CD14-positive monocyte (primary cell): ENCODE measurements around the gene RAB31. TPM values are rescaled to one million over a fixed set of nuclear protein-coding genes. Genes with fewer than 3 reads are reported as not detected.

ENCODE experiments used
- DNase-seq, 3 donors: peaks; one replicate each; pipeline ENCODE4 v3.0.0-alpha.2; 2011 to 2022
- H2AFZ ChIP-seq: 2 replicates; pipeline ENCODE4 v1.6.0; 2012; ENCODE audit warnings: mild to moderate bottlenecking, low read depth, low read length, inconsistent platforms; ENCODE audit not compliant: insufficient read depth, poor library complexity, severe bottlenecking
- H3K27ac ChIP-seq, 2 donors: 1 replicate in 1 of 2; 2 replicates in 1 of 2; pipeline ENCODE4 v1.5.1; 2012 to 2013; ENCODE audit warnings: low read length in 2 of 2, control low read depth in 1 of 2, inconsistent platforms in 1 of 2, low read depth in 1 of 2, mild to moderate bottlenecking in 1 of 2
- H3K27me3 ChIP-seq, 2 donors: one replicate each; pipeline versions ENCODE4 v1.6.0 to v1.6.1; 2011 to 2013; ENCODE audit warnings: low read length in 2 of 2; ENCODE audit not compliant: control insufficient read depth in 2 of 2, insufficient read depth in 2 of 2
- H3K36me3 ChIP-seq, 2 donors: replicated peaks in 1 of 2; 1 replicate in 1 of 2; 2 replicates in 1 of 2; pipeline versions ENCODE4 v1.5.1 to v1.6.1; 2012 to 2013; ENCODE audit warnings: low read length in 2 of 2, control low read depth in 1 of 2, inconsistent platforms in 1 of 2, mild to moderate bottlenecking in 1 of 2; ENCODE audit not compliant: insufficient read depth in 2 of 2, control insufficient read depth in 1 of 2
- H3K4me1 ChIP-seq, 2 donors: 1 replicate in 1 of 2; 2 replicates in 1 of 2; pipeline versions ENCODE4 v1.5.1 to v1.6.1; 2012 to 2013; ENCODE audit warnings: low read length in 2 of 2, control low read depth in 1 of 2, inconsistent platforms in 1 of 2, mild to moderate bottlenecking in 1 of 2, moderate library complexity in 1 of 2; ENCODE audit not compliant: insufficient read depth in 2 of 2, control insufficient read depth in 1 of 2
- H3K4me2 ChIP-seq: replicated peaks from 2 replicates; pipeline ENCODE3; 2012; ENCODE audit warnings: low read length, moderate library complexity, mild to moderate bottlenecking; ENCODE audit not compliant: poor library complexity, severe bottlenecking; ENCODE audit errors: extremely low read depth
- H3K4me3 ChIP-seq, 3 experiments: fragments of 200-600 bp in 1 of 3; sonication (generic) in 1 of 3; replicated peaks in 1 of 3; 1 replicate in 2 of 3; 2 replicates in 1 of 3; pipeline ENCODE4 v1.5.1; 2011 to 2013; ENCODE audit warnings: low read length in 3 of 3, mild to moderate bottlenecking in 3 of 3, control low read depth in 2 of 3, low read depth in 2 of 3, inconsistent platforms in 1 of 3, moderate library complexity in 1 of 3
- H3K79me2 ChIP-seq: 2 replicates; pipeline ENCODE4 v1.6.0; 2012; ENCODE audit warnings: mild to moderate bottlenecking, control low read depth, inconsistent platforms, low read length, moderate library complexity; ENCODE audit not compliant: insufficient read depth
- H3K9ac ChIP-seq: 2 replicates; pipeline ENCODE4 v1.6.0; 2017; ENCODE audit warnings: low read length, mild to moderate bottlenecking; ENCODE audit not compliant: insufficient read depth, poor library complexity, severe bottlenecking
- H3K9me3 ChIP-seq, 2 donors: replicated peaks in 1 of 2; 1 replicate in 1 of 2; 2 replicates in 1 of 2; pipeline versions ENCODE4 v1.5.1 to v1.6.1; 2012 to 2013; ENCODE audit warnings: low read length in 2 of 2, control low read depth in 1 of 2; ENCODE audit not compliant: control insufficient read depth in 1 of 2, insufficient read depth in 1 of 2
- H4K20me1 ChIP-seq: 2 replicates; pipeline ENCODE4 v1.6.0; 2012; ENCODE audit warnings: mild to moderate bottlenecking, low read length, control low read depth, moderate library complexity; ENCODE audit not compliant: insufficient read depth
- H3K27ac Mint-ChIP-seq, 7 donors: one replicate each; pipeline ENCODE4 v1.8.0; 2020; ENCODE audit warnings: mild to moderate bottlenecking in 7 of 7, mixed read lengths in 7 of 7, moderate library complexity in 6 of 7, inconsistent platforms in 2 of 7
- H3K27me3 Mint-ChIP-seq, 3 donors: one replicate each; pipeline ENCODE4 v1.8.0; 2021 to 2022; ENCODE audit warnings: low read depth in 3 of 3, mild to moderate bottlenecking in 3 of 3, mixed read lengths in 3 of 3, moderate library complexity in 3 of 3, inconsistent platforms in 1 of 3
- H3K36me3 Mint-ChIP-seq, 2 donors: one replicate each; pipeline ENCODE4 v1.8.0; 2020; ENCODE audit warnings: mixed read lengths in 2 of 2, inconsistent platforms in 1 of 2, mild to moderate bottlenecking in 1 of 2
- H3K4me1 Mint-ChIP-seq: one replicate; pipeline ENCODE4 v1.8.0; 2020; ENCODE audit warnings: mild to moderate bottlenecking, mixed read lengths
- H3K4me3 Mint-ChIP-seq, 2 donors: one replicate each; pipeline ENCODE4 v1.8.0; 2020; ENCODE audit warnings: mild to moderate bottlenecking in 2 of 2, mixed read lengths in 2 of 2, moderate library complexity in 1 of 2
- H3K9me3 Mint-ChIP-seq, 7 donors: one replicate each; pipeline ENCODE4 v1.8.0; 2020 to 2022; ENCODE audit warnings: mixed read lengths in 7 of 7, mild to moderate bottlenecking in 6 of 7, moderate library complexity in 6 of 7, inconsistent platforms in 2 of 7
- CTCF ChIP-seq: fragments of 200-600 bp; IDR thresholded peaks from one replicate; pipeline ENCODE4 v1.8.0; 2022; ENCODE audit warnings: antibody characterized with exemption, mild to moderate bottlenecking
- WGBS: methylation state at CpG from one replicate; pipeline ENCODE4 v1.1.5; 2013; ENCODE audit warnings: missing lambda C conversion rate; ENCODE audit not compliant: insufficient coverage; 5-methylcytosine and 5-hydroxymethylcytosine counted together
- intact Hi-C, 2 donors: fragments of 100-400 bp; cut with micrococcal nuclease; formaldehyde crosslinking; loops; one replicate each; pipeline versions ENCODE4 v1.15.0 to v1.15.1; 2023
- polyA plus RNA-seq, 3 donors: library from polyadenylated mRNA; depleted of rRNA in 1 of 3; unstranded in 2 of 3; stranded (reverse) in 1 of 3; fragments of 300-500 nt in 2 of 3; fragments of >200 nt in 1 of 3; fragmentation: Illumina TruSeq in 2 of 3; gene quantifications; 1 replicate in 2 of 3; 2 replicates in 1 of 3; pipeline ENCODE4 v1.2.3, GENCODE V29; 2012 to 2021

The RAB31 gene
- polyA plus RNA-seq, 3 donors, result 106 to 367 (median 348) TPM

- H3K4me1 ChIP-seq, result peaks cover 11 to 15% of the 10 kb centered on the region in 2 donors
- Mint-ChIP-seq H3K4me3 (no peak overlapping the region), H3K9me3 (peaks cover 0 to 1% (median 0%) of the 10 kb centered on the region in 7 donors), H3K36me3 (no peaks in the 10 kb centered on the region), H3K27ac (no peak overlapping the region), H3K4me1 (peaks cover 16% of the 10 kb centered on the region), H3K27me3 (no peaks in the 10 kb centered on the region)
- no peak overlapping the region for H3K4me3 ChIP-seq
- no peaks in the 10 kb centered on the region for H4K20me1 ChIP-seq
- H3K4me2 ChIP-seq, result no peak overlapping the region
- WGBS, result 14% methylated on average over 1 of the region's 5 CpGs
- no peaks in the 10 kb centered on the region for H3K79me2 ChIP-seq
- no peaks in the 10 kb centered on the region for H3K36me3 ChIP-seq
- intact Hi-C loops, result no loop called here
- no peak for DNase-seq
- no peak overlapping the region for H2AFZ ChIP-seq
- H3K9ac ChIP-seq, result no peak overlapping the region
- H3K9me3 ChIP-seq, result no peaks in the 10 kb centered on the region
- no peak overlapping the region for H3K27ac ChIP-seq
- no peak for TF ChIP-seq CTCF
- H3K27me3 ChIP-seq, result no peaks in the 10 kb centered on the region
Observed at GRCh38 chr18:9694174-9694573, 13.9 kb upstream of the RAB31 start.

GRCh38 chr18:9694952-9695495 lies 13.1 kb upstream of the RAB31 start:
- Histone ChIP-seq H2AFZ (no peak overlapping the region), H3K4me1 (peaks cover 13 to 18% of the 10 kb centered on the region in 2 donors), H4K20me1 (no peaks in the 10 kb centered on the region), H3K9ac (no peak overlapping the region), H3K79me2 (no peaks in the 10 kb centered on the region), H3K27ac (no peak overlapping the region), H3K4me2 (no peak overlapping the region), H3K36me3 (no peaks in the 10 kb centered on the region), H3K4me3 (no peak overlapping the region), H3K27me3 (no peaks in the 10 kb centered on the region), H3K9me3 (no peaks in the 10 kb centered on the region)
- 94% methylated on average over 2 of the region's 3 CpGs for WGBS
- intact Hi-C loops, result no loop called here
- Mint-ChIP-seq H3K27ac (no peak overlapping the region), H3K27me3 (no peaks in the 10 kb centered on the region), H3K36me3 (no peaks in the 10 kb centered on the region), H3K4me3 (no peak overlapping the region), H3K9me3 (no peaks in the 10 kb centered on the region), H3K4me1 (peaks cover 19% of the 10 kb centered on the region)
- no peak for TF ChIP-seq CTCF
- no peak for DNase-seq
